GM21528 (cell line): ENCODE measurements around the gene ELOVL2.
"Not testable (repeated sequence)": the region's sequence is repeated elsewhere in the genome, so short reads cannot be mapped to it uniquely, and the experiment has no call there.

Source experiments
- ATAC-seq: cut with Tn5 transposase; IDR thresholded peaks from one replicate; pipeline ENCODE4 v1.9.1; 2021; ENCODE audit warnings: mild to moderate bottlenecking, moderate library complexity; ENCODE audit not compliant: unreplicated experiment, low FRiP score

ELOVL2 gene

GRCh38 chr6:11043961-11044711 lies at the start of gene ELOVL2:
Gene ELOVL2 (minus strand): TSS chr6:11044305. CDS start chr6:11044230, 75 bp downstream.
- no peak for ATAC-seq

DNA sequence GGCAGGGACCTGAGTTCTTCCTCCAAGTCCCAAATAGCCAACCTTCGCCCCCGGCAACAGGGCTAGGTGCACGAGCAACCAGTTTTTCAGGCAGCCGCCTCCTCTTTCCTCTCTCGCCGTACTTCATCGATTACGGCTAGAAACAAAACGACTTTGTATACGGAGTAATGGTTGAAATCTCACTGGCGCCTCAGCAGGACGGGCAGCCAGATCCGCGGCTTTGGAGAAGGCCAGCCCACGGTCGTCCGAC lies 49.2 kb upstream of the ELOVL2 start:
- ATAC-seq, result peak; percentile 31

DNA sequence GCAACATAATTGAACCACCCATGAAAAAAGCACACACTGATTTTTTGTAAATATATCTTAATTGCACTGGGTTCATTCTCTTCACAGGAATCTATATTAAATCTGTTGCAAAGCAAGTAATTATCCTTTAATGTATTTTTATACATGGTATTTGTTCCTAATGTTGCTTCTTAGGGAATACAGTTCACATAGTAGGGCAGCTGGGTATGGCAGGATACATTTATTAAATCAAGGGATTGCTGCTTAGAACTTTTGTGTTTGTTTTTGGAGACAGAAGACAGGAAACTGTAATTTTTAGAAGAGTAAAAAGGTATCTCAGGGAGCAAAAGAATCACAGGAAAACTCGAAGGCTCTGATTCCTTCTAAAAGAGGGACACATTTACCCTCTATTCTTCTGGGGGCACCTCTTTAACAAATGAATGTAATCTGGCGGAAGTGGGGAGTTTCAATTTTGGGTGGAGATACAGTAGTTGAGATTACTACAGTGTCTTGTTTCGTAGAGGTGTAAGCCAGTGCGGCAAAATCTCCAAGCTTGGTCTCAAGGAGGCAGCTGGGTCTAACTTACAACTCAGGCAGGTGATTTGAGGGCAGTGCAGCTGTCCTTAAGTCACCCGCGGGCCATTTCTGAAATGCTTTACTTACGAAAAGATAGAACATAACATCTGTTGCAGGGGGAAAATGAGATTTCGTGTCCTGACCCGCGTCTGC lies 48.7 kb upstream of the ELOVL2 start:
- peak; percentile 36 for ATAC-seq

DNA sequence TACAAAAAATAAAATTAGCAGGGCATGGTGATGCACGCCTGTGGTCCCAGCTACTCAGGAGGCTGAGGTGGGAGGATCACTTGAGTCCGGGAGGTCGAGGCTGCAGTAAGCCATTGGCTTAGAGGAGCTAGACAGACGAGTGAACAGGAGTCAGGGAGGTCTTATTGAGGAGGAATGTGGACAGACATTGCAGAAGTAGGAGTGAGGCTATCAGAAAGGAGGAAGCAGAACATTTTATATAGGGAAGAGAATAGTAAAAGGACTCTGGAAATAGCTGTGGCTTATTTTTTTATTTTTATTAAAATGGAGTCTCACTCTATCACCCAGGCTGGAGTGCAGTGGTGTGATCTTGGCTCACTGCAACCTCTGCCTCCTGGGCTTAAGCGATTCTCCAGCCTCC lies 47.0 kb upstream of the ELOVL2 start:
- not testable (repeated sequence) for ATAC-seq

DNA sequence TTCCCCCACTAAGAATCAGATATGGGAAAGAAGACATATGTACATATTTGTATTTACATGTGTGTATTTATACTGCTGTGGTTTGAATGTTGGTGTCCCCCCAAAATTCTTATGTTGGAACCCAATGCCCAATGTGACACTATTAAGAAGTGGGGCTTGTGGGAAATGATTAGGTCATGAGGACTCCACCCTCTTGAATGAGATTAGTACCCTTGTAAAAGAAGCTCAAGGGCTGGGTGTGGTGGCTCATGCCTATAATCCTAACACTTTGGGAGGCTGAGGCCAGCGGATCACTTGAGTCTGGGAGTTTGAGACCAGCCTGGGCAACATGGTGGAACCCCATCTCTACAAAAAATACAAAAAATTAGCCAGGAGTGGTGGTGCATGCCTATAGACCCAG lies 45.6 kb upstream of the ELOVL2 start:
- no peak for ATAC-seq

- ATAC-seq, result not testable (repeated sequence)
These were observed 43.2 kb upstream of the ELOVL2 start for GRCh38 chr6:11087141-11087812.

DNA sequence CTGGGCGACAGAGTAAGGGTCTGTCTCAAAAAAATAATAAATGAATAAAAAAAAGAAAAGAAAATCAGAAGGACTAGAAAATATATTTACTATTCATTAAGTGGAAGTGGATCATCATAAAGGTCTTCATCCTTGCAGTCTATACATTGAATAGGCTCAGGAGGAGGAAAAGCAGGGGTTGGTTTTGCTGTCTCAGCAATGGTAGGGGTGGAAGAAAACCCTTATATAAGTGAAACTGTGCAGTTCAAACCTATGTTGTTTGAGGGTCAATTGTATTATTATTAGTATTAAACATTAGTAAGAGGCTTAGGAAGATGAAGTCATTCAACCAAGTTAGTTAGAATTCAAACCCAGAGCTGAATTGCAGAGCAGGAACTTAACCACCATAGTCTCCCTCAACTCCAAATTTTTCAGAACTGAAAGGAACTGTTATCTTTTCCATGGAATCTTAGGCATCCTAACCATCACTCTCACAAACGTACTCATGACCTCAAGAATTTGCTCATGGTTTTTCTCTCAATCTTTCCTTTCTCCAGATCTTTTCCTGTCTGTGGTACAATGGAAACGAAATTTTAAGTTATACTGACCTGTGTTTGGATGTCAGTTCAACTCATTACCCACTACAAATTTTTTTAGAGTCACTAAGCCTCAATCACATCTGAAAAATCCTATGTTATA lies 41.8 kb upstream of the ELOVL2 start:
- no peak for ATAC-seq

GRCh38 chr6:11083956-11084355 lies 39.9 kb upstream of the ELOVL2 start:
- no peak for ATAC-seq

- no peak for ATAC-seq
These were observed 39.4 kb upstream of the ELOVL2 start for GRCh38 chr6:11083491-11083890.

DNA sequence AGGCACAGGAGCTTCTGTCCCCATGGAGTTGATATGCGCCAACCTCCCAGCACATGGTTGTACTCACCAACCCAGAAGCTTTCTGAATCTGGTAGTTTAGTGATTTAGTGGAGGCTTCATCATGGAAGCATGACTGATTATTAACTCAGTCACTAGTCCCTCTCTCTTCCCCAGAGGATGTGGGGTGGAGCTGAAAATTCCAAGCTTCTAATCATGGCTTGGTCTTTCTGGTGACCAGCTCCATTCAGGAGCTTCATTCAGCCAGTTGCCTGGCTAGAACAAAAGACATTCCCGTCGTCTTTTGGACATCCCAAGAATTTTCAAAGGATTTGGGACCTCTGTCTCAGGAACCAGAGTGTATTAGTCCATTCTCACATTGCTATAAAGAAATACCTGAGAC lies 36.2 kb upstream of the ELOVL2 start:
- no peak for ATAC-seq

DNA sequence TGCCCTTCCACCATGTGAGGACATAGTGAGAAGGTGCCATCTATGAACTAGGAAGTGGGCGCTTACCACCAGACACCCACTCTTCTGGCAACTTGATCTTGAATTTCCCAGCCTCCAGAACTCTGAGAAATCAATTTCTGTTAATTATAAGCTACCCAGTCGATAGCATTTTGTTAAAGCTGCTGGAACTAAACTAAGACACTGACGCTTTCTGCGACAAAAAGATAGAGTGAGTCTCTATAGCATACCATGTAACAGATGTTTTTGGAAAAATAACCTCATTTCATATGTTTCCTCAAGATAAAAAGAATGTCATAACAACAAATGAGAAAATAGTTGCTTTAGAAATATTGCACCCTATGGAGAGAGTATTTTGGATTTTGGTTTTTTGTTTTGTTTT lies 34.2 kb upstream of the ELOVL2 start:
- ATAC-seq, result no peak

DNA sequence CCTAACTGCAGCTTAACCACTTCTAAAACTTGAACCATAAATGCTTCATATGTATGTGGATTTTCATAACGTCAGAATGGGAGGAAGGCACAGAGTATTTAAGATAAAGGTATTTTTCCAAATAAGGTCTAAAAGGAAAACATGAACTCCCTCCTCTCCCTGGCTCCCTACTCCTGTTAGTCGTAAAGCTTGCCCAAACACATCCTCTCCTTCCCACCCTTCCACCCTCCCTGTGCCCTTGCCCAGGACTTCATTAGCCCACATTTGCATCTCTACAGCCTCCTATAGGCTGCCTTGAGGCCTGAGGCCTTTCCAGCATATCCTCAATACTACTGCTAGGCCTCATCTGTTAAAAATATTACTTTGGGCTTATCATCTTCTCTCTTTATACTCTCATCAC lies 32.4 kb upstream of the ELOVL2 start:
- ATAC-seq, result no peak

DNA sequence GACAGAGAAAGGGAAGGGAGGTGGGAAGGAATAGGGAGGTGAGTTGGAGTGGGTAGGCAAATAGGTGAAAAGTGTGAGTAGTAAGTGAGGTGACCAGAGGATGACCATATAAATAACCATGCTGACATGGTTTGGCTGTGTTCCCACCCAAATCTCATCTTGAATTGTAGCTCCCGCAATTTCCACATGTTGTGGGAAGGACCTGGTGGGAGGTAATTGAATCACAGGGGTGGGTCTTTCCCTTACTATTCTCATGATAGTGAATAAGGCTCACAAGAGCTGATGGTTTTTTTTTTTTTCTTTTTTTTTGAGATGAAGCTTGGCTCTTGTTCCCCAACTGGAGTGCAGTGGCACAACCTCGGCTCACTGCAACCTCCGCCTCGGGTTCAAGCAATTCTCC lies 28.0 kb upstream of the ELOVL2 start:
- no peak for ATAC-seq

DNA sequence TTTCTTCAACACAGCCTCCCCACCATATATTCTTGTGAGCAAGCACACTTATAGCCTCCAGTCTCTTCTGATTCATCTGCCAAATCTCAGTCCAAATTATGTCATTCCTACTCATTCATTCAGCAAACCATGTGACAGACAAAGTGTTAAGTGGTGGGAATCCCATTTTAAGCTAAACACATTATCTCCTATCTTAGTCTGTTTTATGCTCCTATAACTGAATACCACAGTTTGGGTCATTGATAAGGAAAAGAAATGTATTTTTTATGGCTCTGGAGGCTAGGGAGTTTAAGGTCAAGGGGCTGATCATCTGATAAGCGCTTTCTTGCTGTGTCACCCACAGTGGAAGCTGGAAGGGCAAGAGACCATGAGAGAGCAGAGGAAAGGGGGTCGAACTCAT lies 25.7 kb upstream of the ELOVL2 start:
- ATAC-seq, result no peak

GRCh38 chr6:11067348-11067747 lies 23.2 kb upstream of the ELOVL2 start:
- no peak for ATAC-seq

GRCh38 chr6:11066505-11067347 lies 22.6 kb upstream of the ELOVL2 start:
- no peak for ATAC-seq

GRCh38 chr6:11065436-11066202 lies 21.5 kb upstream of the ELOVL2 start:
- ATAC-seq, result no peak

- no peak for ATAC-seq
These were observed 20.7 kb upstream of the ELOVL2 start for GRCh38 chr6:11064836-11065235.

DNA sequence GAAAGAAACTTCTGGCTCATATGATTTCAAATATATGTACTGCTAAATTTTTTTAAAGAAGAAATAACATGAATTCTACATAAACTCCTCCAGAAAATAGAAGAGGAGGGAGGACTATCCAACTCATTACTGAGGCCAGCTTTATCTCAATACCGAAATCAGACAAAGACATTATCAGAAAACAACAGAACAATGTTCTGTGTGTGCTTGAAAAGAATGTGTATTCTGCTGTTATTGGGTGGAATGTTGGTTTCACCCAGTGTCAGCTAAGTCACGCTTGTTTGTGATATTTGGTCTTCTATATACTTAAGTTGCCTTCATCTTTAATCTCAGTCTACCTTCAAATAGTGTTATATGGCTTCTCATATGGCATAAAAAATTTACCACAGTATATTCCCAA lies 18.6 kb upstream of the ELOVL2 start:
- ATAC-seq, result no peak

DNA sequence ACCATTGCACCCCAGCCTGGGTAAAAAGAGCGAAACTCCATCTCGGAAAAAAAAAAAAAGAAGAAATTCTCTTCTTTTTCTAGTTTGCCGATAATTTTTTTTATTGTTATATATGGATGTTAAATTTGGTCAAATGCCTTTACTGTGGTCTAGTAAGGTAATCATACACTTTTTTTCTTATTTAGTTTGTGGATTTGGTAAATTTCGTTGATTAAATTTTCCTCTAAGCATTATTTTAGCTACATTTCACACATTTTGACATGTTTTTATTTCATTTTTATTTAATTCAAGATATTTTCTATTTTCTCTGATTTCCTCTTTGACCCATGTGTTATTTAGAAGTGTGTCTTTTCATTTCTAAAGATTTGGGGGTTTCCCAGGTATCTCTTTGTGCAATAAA lies 18.0 kb upstream of the ELOVL2 start:
- ATAC-seq, result no peak
